IPS-20b (cell line): ENCODE results near the gene GCNT4.

Experiments
- H3K27ac ChIP-seq: one replicate; pipeline ENCODE4 v1.5.1; 2013; ENCODE audit warnings: low read length
- H3K27me3 ChIP-seq: 2 replicates; pipeline ENCODE4 v1.6.1; 2013; ENCODE audit warnings: mild to moderate bottlenecking, low read length, inconsistent platforms; ENCODE audit not compliant: insufficient read depth
- H3K36me3 ChIP-seq: 2 replicates; pipeline ENCODE4 v1.6.1; 2013; ENCODE audit warnings: low read depth, mild to moderate bottlenecking, inconsistent platforms, low read length, moderate library complexity; ENCODE audit not compliant: insufficient read depth
- H3K4me1 ChIP-seq: 2 replicates; pipeline ENCODE4 v1.6.1; 2013; ENCODE audit warnings: mild to moderate bottlenecking, control low read depth, inconsistent platforms, low read length, moderate library complexity; ENCODE audit not compliant: insufficient read depth
- H3K4me3 ChIP-seq: 2 replicates; pipeline ENCODE4 v1.5.1; 2013; ENCODE audit warnings: mild to moderate bottlenecking, low read length, inconsistent platforms
- H3K9ac ChIP-seq: 2 replicates; pipeline ENCODE4 v1.6.1; 2013; ENCODE audit warnings: low read depth, mild to moderate bottlenecking, inconsistent platforms, low read length, moderate library complexity
- H3K9me3 ChIP-seq: 2 replicates; pipeline ENCODE4 v1.6.1; 2013; ENCODE audit warnings: mild to moderate bottlenecking, low read depth, low read length, inconsistent platforms; ENCODE audit not compliant: insufficient read depth

Gene GCNT4

DNA sequence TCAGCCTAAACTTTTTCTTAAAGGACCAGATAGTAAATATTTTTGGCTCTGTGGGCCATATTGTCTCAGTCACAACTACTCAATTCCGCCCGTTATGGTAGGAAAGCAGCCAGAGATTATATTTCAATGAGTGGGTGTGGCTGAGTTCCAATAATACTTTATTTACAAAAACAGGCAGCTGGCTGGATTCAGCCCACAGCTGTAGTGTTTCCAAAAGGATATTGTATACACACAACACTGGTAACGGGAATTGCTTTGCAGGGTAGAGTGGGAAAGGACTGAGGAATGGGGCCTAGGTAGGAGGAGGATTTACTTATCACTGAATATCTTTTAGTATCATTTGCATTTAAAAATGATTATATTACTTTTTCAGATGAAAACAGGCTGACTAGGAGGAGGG, 21.0 kb downstream of the GCNT4 start:
- H3K36me3 ChIP-seq, result no peaks in the 10 kb centered on the region
- no peak overlapping the region for H3K9ac ChIP-seq
- no peak overlapping the region for H3K27ac ChIP-seq
- H3K27me3 ChIP-seq, result no peaks in the 10 kb centered on the region
- H3K4me1 ChIP-seq, result no peaks in the 10 kb centered on the region
- H3K9me3 ChIP-seq, result no peaks in the 10 kb centered on the region
- H3K4me3 ChIP-seq, result no peak overlapping the region

DNA sequence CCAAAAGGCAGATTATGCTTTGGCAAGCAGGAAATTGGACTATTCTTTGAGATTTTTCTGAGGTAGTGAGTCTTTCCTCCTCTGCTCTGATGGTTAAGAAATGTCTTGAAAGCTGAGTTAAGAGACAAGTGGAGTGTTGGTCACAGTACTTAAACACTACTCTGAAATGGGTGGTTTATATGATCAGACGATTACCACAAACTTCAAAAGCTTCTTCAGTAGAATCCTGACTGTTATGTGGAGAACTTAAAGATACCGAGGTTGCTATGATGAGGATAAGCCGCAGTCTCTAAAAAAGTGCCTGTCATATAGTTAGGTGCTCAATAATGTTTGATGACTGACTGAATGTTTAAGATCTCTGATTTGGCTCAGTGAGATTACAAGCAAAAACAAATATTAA, 24.3 kb downstream of the GCNT4 start:
- Histone ChIP-seq H3K9me3 (no peaks in the 10 kb centered on the region), H3K4me3 (no peak overlapping the region), H3K27me3 (no peaks in the 10 kb centered on the region), H3K4me1 (no peaks in the 10 kb centered on the region), H3K27ac (no peak overlapping the region), H3K36me3 (no peaks in the 10 kb centered on the region), H3K9ac (no peak overlapping the region)

- no peak overlapping the region for H3K27ac ChIP-seq
- H3K4me1 ChIP-seq, result 0 out of 2 replicates have a peak, but pooled peaks cover 4% of the 10 kb centered on the region
- no peak overlapping the region for H3K4me3 ChIP-seq
- no peaks in the 10 kb centered on the region for H3K27me3 ChIP-seq
- H3K9me3 ChIP-seq, result no peaks in the 10 kb centered on the region
- no peak overlapping the region for H3K9ac ChIP-seq
- no peaks in the 10 kb centered on the region for H3K36me3 ChIP-seq
Observed at GRCh38 chr5:75023368-75024159, 28.8 kb downstream of the GCNT4 start.

DNA sequence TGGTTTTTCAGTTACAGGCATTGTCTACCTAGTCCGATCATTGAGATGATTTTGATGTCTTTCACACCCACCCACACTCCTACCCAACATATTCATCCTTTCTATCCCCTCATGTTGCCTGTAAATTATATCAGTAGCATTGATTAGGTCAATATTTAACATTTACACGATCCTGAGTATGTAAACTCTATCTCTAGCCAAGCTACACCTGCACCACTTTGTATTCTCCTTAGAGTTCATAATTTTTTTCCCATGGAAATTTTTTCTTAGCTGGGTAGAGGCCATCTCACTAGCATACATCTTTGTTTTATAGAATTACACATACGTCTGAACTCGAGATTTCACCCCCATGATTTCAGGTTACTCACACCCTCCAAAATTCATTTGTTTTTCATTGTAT, 30.6 kb downstream of the GCNT4 start:
- Histone ChIP-seq H3K4me3 (no peak overlapping the region), H3K27me3 (no peaks in the 10 kb centered on the region), H3K27ac (no peak overlapping the region), H3K9me3 (no peaks in the 10 kb centered on the region), H3K36me3 (no peaks in the 10 kb centered on the region), H3K9ac (no peak overlapping the region), H3K4me1 (0 out of 2 replicates have a peak, but pooled peaks cover 7% of the 10 kb centered on the region)

DNA sequence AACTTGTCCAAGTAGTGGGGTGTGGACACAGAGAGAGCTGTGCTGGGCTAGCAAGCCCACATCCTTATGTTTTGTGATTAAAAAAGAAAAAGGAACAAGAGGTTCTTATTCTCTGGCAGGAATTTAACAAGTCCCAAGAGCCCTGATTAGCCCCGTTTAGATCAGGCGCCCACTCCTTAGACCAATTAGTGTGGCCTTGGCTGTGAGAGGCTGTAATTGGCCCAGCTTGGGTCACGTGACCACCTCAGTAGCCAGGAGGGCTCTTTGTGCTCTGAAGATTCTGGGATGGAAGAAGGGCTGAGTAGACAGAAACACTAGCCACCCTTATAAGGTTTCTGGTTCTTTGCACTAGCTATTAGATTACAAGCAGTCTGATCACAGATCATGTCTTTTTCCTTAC, 31.1 kb downstream of the GCNT4 start:
- Histone ChIP-seq H3K4me3 (no peak overlapping the region), H3K27ac (no peak overlapping the region), H3K36me3 (no peaks in the 10 kb centered on the region), H3K9ac (no peak overlapping the region), H3K27me3 (no peaks in the 10 kb centered on the region), H3K9me3 (no peaks in the 10 kb centered on the region), H3K4me1 (0 out of 2 replicates have a peak, but pooled peaks cover 7% of the 10 kb centered on the region)

GRCh38 chr5:75020016-75020656, 32.2 kb downstream of the GCNT4 start:
- Histone ChIP-seq H3K9ac (no peak overlapping the region), H3K9me3 (no peaks in the 10 kb centered on the region), H3K36me3 (no peaks in the 10 kb centered on the region), H3K27ac (no peak overlapping the region), H3K4me3 (no peak overlapping the region), H3K4me1 (0 out of 2 replicates have a peak, but pooled peaks cover 7% of the 10 kb centered on the region), H3K27me3 (no peaks in the 10 kb centered on the region)

- Histone ChIP-seq H3K27me3 (no peaks in the 10 kb centered on the region), H3K36me3 (no peaks in the 10 kb centered on the region), H3K27ac (no peak overlapping the region), H3K4me1 (0 out of 2 replicates have a peak, but pooled peaks cover 7% of the 10 kb centered on the region), H3K4me3 (no peak overlapping the region), H3K9me3 (no peaks in the 10 kb centered on the region), H3K9ac (no peak overlapping the region)
Observed at GRCh38 chr5:75018805-75019587, 33.4 kb downstream of the GCNT4 start.

DNA sequence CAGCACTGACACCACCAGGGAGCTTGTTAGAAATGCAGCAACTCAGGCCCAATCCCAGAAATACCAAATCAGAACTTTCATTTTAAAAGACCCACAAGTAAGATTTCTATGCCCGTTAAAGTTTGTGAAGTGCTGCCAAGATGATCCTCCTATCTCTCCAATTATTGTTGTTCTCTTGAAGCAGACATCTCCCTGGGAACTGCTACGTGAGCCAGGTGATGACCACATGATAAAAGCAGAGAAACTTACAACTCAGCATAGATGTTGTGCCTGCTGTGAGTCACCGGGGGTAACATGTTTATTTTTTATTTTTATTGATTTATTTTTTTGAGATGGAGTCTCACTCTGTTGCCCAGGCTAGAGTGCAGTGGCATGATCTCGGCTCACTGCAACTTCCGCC, 34.4 kb downstream of the GCNT4 start:
- Histone ChIP-seq H3K36me3 (no peaks in the 10 kb centered on the region), H3K27me3 (no peaks in the 10 kb centered on the region), H3K27ac (no peak overlapping the region), H3K9ac (no peak overlapping the region), H3K4me3 (no peak overlapping the region), H3K4me1 (0 out of 2 replicates have a peak, but pooled peaks cover 7% of the 10 kb centered on the region), H3K9me3 (no peaks in the 10 kb centered on the region)

GRCh38 chr5:75016896-75017295, 35.5 kb downstream of the GCNT4 start:
- Histone ChIP-seq H3K4me3 (no peak overlapping the region), H3K27ac (no peak overlapping the region), H3K4me1 (0 out of 2 replicates have a peak, but pooled peaks cover 4% of the 10 kb centered on the region), H3K27me3 (no peaks in the 10 kb centered on the region), H3K9ac (no peak overlapping the region), H3K36me3 (no peaks in the 10 kb centered on the region), H3K9me3 (no peaks in the 10 kb centered on the region)

GRCh38 chr5:75012748-75013147, 39.6 kb downstream of the GCNT4 start:
- no peak overlapping the region for H3K27ac ChIP-seq
- H3K4me1 ChIP-seq, result 0 out of 2 replicates have a peak, but pooled peaks cover 4% of the 10 kb centered on the region
- no peak overlapping the region for H3K4me3 ChIP-seq
- H3K27me3 ChIP-seq, result no peaks in the 10 kb centered on the region
- no peak overlapping the region for H3K9ac ChIP-seq
- no peaks in the 10 kb centered on the region for H3K36me3 ChIP-seq
- H3K9me3 ChIP-seq, result no peaks in the 10 kb centered on the region

- peaks cover 9% of the 10 kb centered on the region; the same call in 1 of the 2 replicates for H3K4me1 ChIP-seq
- H3K27ac ChIP-seq, result no peak overlapping the region
- no peaks in the 10 kb centered on the region for H3K36me3 ChIP-seq
- no peak overlapping the region for H3K9ac ChIP-seq
- H3K9me3 ChIP-seq, result peaks cover 4% of the 10 kb centered on the region; the same call in 1 of the 2 replicates
- no peaks in the 10 kb centered on the region for H3K27me3 ChIP-seq
- no peak overlapping the region for H3K4me3 ChIP-seq
Observed at GRCh38 chr5:75010838-75011237, 41.5 kb downstream of the GCNT4 start.
